Naive thymus-derived CD4-positive, alpha-beta T cell (primary cell): Measurements from ENCODE around the gene GRIK4. TPM values are rescaled to one million over a fixed set of nuclear protein-coding genes. Genes with fewer than 3 reads are reported as not detected.

Source experiments
- ATAC-seq: fragments of 150-1000 bp; cut with Tn5 transposase; 2 replicates; pipeline ENCODE4 v1.10.0; 2021; ENCODE audit warnings: mild to moderate bottlenecking, moderate library complexity
- CTCF ChIA-PET: fragments of 350-600 bp; sonication (Branson Sonifier 250); formaldehyde crosslinking; loops from one replicate; lab custom pipeline; 2021; ENCODE audit warnings: antibody characterized with exemption; lab: Charles Lee
- POLR2A ChIA-PET: fragments of 350-600 bp; sonication (Branson Sonifier 250); formaldehyde crosslinking; loops from one replicate; lab custom pipeline; 2021; ENCODE audit warnings: antibody characterized with exemption, inconsistent platforms; lab: Charles Lee
- DNase-seq, 9 donors: peaks; one replicate each; pipeline versions ENCODE4 v3.0.0 to v3.0.0-alpha.2; 2020 to 2022; ENCODE audit warnings: mixed read lengths in 1 of 9
- H3K27ac ChIP-seq: one replicate; pipeline ENCODE4 v1.7.0; 2013; ENCODE audit warnings: mild to moderate bottlenecking, low read depth, low read length, moderate library complexity
- H3K27me3 ChIP-seq, 2 donors: one replicate each; pipeline ENCODE4 v1.7.0; 2013; ENCODE audit warnings: low read length in 2 of 2, mild to moderate bottlenecking in 2 of 2, moderate library complexity in 2 of 2; ENCODE audit not compliant: control insufficient read depth in 2 of 2, insufficient read depth in 2 of 2
- H3K36me3 ChIP-seq, 3 experiments: 1 replicate in 2 of 3; 2 replicates in 1 of 3; pipeline ENCODE4 v1.7.0; 2013; ENCODE audit warnings: low read length in 3 of 3, mild to moderate bottlenecking in 3 of 3, moderate library complexity in 1 of 3; ENCODE audit not compliant: insufficient read depth in 3 of 3, control insufficient read depth in 2 of 3
- H3K4me1 ChIP-seq, 2 donors: one replicate each; pipeline ENCODE4 v1.7.0; 2013; ENCODE audit warnings: low read length in 2 of 2, mild to moderate bottlenecking in 2 of 2, moderate library complexity in 1 of 2; ENCODE audit not compliant: control insufficient read depth in 2 of 2, insufficient read depth in 2 of 2
- H3K4me3 ChIP-seq: 2 replicates; pipeline ENCODE4 v1.7.0; 2013; ENCODE audit warnings: mild to moderate bottlenecking, low read length
- H3K9me3 ChIP-seq, 3 experiments: 1 replicate in 2 of 3; 2 replicates in 1 of 3; pipeline ENCODE4 v1.7.0; 2013; ENCODE audit warnings: low read length in 3 of 3; ENCODE audit not compliant: control insufficient read depth in 2 of 3
- H3K27ac Mint-ChIP-seq, 9 donors: one replicate each; pipeline ENCODE4 v1.8.0; 2020 to 2022; ENCODE audit warnings: mixed read lengths in 9 of 9, mild to moderate bottlenecking in 8 of 9, moderate library complexity in 5 of 9, inconsistent platforms in 2 of 9
- H3K27me3 Mint-ChIP-seq, 5 donors: one replicate each; pipeline ENCODE4 v1.8.0; 2021 to 2022; ENCODE audit warnings: mixed read lengths in 5 of 5, mild to moderate bottlenecking in 1 of 5
- H3K36me3 Mint-ChIP-seq, 5 donors: one replicate each; pipeline ENCODE4 v1.8.0; 2020 to 2022; ENCODE audit warnings: mixed read lengths in 5 of 5, mild to moderate bottlenecking in 3 of 5, inconsistent platforms in 1 of 5
- H3K4me1 Mint-ChIP-seq, 7 donors: one replicate each; pipeline ENCODE4 v1.8.0; 2020 to 2022; ENCODE audit warnings: mixed read lengths in 7 of 7, mild to moderate bottlenecking in 3 of 7, inconsistent platforms in 1 of 7
- H3K4me3 Mint-ChIP-seq, 10 donors: one replicate each; pipeline ENCODE4 v1.8.0; 2020 to 2022; ENCODE audit warnings: mild to moderate bottlenecking in 10 of 10, mixed read lengths in 10 of 10, moderate library complexity in 6 of 10, inconsistent platforms in 2 of 10
- H3K9me3 Mint-ChIP-seq, 11 donors: one replicate each; pipeline ENCODE4 v1.8.0; 2020 to 2022; ENCODE audit warnings: mixed read lengths in 11 of 11, mild to moderate bottlenecking in 4 of 11, inconsistent platforms in 1 of 11, moderate library complexity in 1 of 11
- intact Hi-C, 2 donors: fragments of 100-400 bp; cut with micrococcal nuclease; formaldehyde crosslinking; loops; one replicate each; pipeline ENCODE4 v1.15.1; 2023
- polyA plus RNA-seq, 2 donors: library from polyadenylated mRNA; unstranded; fragments of 300-500 nt; fragmentation: Illumina TruSeq; gene quantifications; one replicate each; pipeline ENCODE4 v1.2.3, GENCODE V29; 2021
- total RNA-seq, 6 experiments: library from RNA in 5 of 6; stranded (reverse) in 5 of 6; gene quantifications; 1 replicate in 5 of 6; 2 replicates in 1 of 6; pipeline ENCODE4 v1.2.3 and lab custom pipeline; 2021 to 2026

Gene GRIK4
- total and polyA plus RNA-seq, 7 experiments from 2014 or later, result 0.93 to 3.8 TPM; not detected in 5

- ChIA-PET POLR2A (no interaction called here), CTCF (interaction anchor here (1.6 kb wide), 1 partner anchor 10 kb away, joined by 7 read pairs; no protein-coding TSS in a partner anchor)
- Mint-ChIP-seq H3K27ac (no peak overlapping the region), H3K27me3 (peaks cover 6 to 33% (median 31%) of the 10 kb centered on the region in 5 donors), H3K9me3 (peaks cover 0 to 8% (median 0%) of the 10 kb centered on the region in 11 donors), H3K4me1 (no peaks in the 10 kb centered on the region), H3K4me3 (no peak overlapping the region), H3K36me3 (no peaks in the 10 kb centered on the region)
- H3K4me1 ChIP-seq, result no peaks in the 10 kb centered on the region
- no peaks in the 10 kb centered on the region for H3K9me3 ChIP-seq
- ATAC-seq (no peak), DNase-seq (no peak)
- H3K27me3 ChIP-seq, result no peaks in the 10 kb centered on the region
- no peak overlapping the region for H3K4me3 ChIP-seq
- no peaks in the 10 kb centered on the region for H3K36me3 ChIP-seq
- intact Hi-C loops, result no loop called here
- no peak overlapping the region for H3K27ac ChIP-seq
Observed at GRCh38 chr11:120675171-120675570, 163.6 kb downstream of the GRIK4 start.

- H3K9me3 Mint-ChIP-seq, result peaks cover 0 to 8% (median 0%) of the 10 kb centered on the region in 11 donors
Observed at GRCh38 chr11:120676991-120677390, 165.4 kb downstream of the GRIK4 start.

DNA sequence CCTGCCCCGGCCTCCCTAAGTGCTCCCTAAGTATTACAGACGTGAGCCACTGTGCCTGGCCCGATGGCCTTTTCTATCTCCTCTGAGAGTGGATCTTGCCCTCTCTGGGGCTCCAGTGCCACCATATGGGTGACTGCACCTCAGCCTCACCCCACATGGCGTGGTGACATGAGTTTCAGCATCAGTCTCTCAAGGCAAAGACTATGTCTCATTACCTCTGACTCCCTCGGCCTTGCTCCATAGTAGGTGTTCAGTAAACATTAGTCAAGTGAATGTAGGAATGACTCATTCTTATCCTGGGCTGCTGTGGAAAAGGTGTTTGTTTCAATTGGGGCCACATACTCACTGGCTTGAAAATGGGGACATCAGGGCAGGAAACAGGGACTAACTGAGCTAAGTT lies 168.8 kb downstream of the GRIK4 start:
- no peaks in the 10 kb centered on the region for H3K4me1 ChIP-seq
- no peak overlapping the region for H3K4me3 ChIP-seq
- H3K4me3 Mint-ChIP-seq, result no peak overlapping the region
- ChIA-PET CTCF (no interaction called here), POLR2A (no interaction called here)
- no peak overlapping the region for H3K27ac Mint-ChIP-seq
- no peak for ATAC-seq
- H3K9me3 ChIP-seq, result no peaks in the 10 kb centered on the region
- H3K4me1 Mint-ChIP-seq, result peaks cover 0 to 1% (median 0%) of the 10 kb centered on the region in 7 donors
- intact Hi-C loops, result loop anchor here in 1 of 2 donors (10.0 kb wide), 1 partner anchor 434 kb away; no protein-coding TSS in a partner anchor
- no peak overlapping the region for H3K27ac ChIP-seq
- H3K36me3 ChIP-seq, result no peaks in the 10 kb centered on the region
- H3K27me3 Mint-ChIP-seq, result peaks cover 3 to 47% (median 26%) of the 10 kb centered on the region in 5 donors
- DNase-seq, result no peak
- H3K36me3 Mint-ChIP-seq, result no peaks in the 10 kb centered on the region
- H3K9me3 Mint-ChIP-seq, result no peaks in the 10 kb centered on the region
- no peaks in the 10 kb centered on the region for H3K27me3 ChIP-seq

More at GRCh38 chr11:120676991-120677390, 165.4 kb downstream of the GRIK4 start:
- H3K36me3 ChIP-seq, result no peaks in the 10 kb centered on the region
- Mint-ChIP-seq H3K27ac (no peak overlapping the region), H3K4me3 (no peak overlapping the region), H3K4me1 (no peaks in the 10 kb centered on the region), H3K27me3 (peaks cover 6 to 38% (median 26%) of the 10 kb centered on the region in 5 donors), H3K36me3 (no peaks in the 10 kb centered on the region)
- no peaks in the 10 kb centered on the region for H3K27me3 ChIP-seq
- no peaks in the 10 kb centered on the region for H3K4me1 ChIP-seq
- intact Hi-C loops, result no loop called here
- H3K27ac ChIP-seq, result no peak overlapping the region
- ChIA-PET POLR2A (no interaction called here), CTCF (interaction anchor here (1.6 kb wide), 1 partner anchor 8 kb away, joined by 7 read pairs; no protein-coding TSS in a partner anchor)
- DNase-seq (no peak), ATAC-seq (no peak)
- H3K9me3 ChIP-seq, result no peaks in the 10 kb centered on the region
- no peak overlapping the region for H3K4me3 ChIP-seq

GRCh38 chr11:120681434-120682331 lies 170.1 kb downstream of the GRIK4 start:
- ATAC-seq (no peak), DNase-seq (no peak)
- Histone ChIP-seq H3K36me3 (no peaks in the 10 kb centered on the region), H3K4me3 (no peak overlapping the region), H3K9me3 (no peaks in the 10 kb centered on the region), H3K27me3 (no peaks in the 10 kb centered on the region), H3K4me1 (no peaks in the 10 kb centered on the region), H3K27ac (no peak overlapping the region)
- intact Hi-C loops, result loop anchor here in 1 of 2 donors (10.0 kb wide), 1 partner anchor 433 kb away; no protein-coding TSS in a partner anchor
- no peak overlapping the region for H3K4me3 Mint-ChIP-seq
- no peaks in the 10 kb centered on the region for H3K36me3 Mint-ChIP-seq
- H3K27me3 Mint-ChIP-seq, result peaks cover 5 to 49% (median 31%) of the 10 kb centered on the region in 5 donors
- ChIA-PET POLR2A (no interaction called here), CTCF (no interaction called here)
- no peaks in the 10 kb centered on the region for H3K9me3 Mint-ChIP-seq
- H3K4me1 Mint-ChIP-seq, result peaks cover 0 to 1% (median 0%) of the 10 kb centered on the region in 7 donors
- H3K27ac Mint-ChIP-seq, result peak overlapping the region in 1 of 9 donors; percentile 28

DNA sequence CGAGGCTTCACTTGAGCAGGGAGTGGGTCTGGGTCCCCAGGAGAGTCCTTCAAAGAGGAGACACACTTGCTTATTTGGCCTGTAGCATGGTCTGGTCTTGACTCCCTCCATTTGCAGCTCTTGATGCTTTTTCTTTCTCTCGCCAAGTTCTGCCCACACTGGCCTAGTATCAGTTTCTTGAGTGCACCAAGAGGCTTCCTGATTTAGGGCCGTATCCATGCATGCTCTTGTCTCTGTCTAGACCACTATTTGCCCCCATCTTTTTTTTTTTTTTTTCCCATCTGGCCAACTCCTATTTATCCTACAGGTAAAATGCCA lies 170.7 kb downstream of the GRIK4 start:
- H3K4me1 Mint-ChIP-seq, result peaks cover 0 to 1% (median 0%) of the 10 kb centered on the region in 7 donors
- H3K27me3 Mint-ChIP-seq, result peaks cover 5 to 48% (median 31%) of the 10 kb centered on the region in 5 donors
- ChIA-PET CTCF (no interaction called here), POLR2A (no interaction called here)
- H3K9me3 ChIP-seq, result no peaks in the 10 kb centered on the region
- no peaks in the 10 kb centered on the region for H3K27me3 ChIP-seq
- no peak overlapping the region for H3K27ac ChIP-seq
- no peaks in the 10 kb centered on the region for H3K9me3 Mint-ChIP-seq
- H3K36me3 Mint-ChIP-seq, result no peaks in the 10 kb centered on the region
- intact Hi-C loops, result loop anchor here in 1 of 2 donors (10.0 kb wide), 1 partner anchor 433 kb away; no protein-coding TSS in a partner anchor
- no peak overlapping the region for H3K4me3 Mint-ChIP-seq
- H3K4me3 ChIP-seq, result no peak overlapping the region
- H3K4me1 ChIP-seq, result no peaks in the 10 kb centered on the region
- H3K27ac Mint-ChIP-seq, result no peak overlapping the region
- ATAC-seq, result no peak
- no peak for DNase-seq
- H3K36me3 ChIP-seq, result no peaks in the 10 kb centered on the region

DNA sequence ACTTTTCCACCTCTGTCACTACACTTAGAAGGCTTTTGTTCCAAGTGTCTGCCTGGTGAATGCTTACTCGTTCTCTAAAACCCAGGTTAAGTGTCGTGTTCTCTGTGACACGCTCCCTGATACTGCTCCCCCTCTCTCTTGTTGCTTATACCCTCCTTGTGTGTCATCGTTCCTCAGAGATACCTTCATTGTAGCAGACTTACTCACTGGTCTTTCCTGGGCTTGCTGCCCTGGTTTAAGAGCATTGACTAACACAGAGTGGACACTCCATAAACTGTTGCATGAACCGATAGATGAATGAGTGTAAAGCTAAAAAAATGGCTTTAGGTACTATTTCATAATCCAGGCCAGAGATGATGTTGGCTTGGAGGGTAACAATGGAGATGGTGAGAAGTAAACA lies 171.3 kb downstream of the GRIK4 start:
- intact Hi-C loops, result loop anchor here in 1 of 2 donors (10.0 kb wide), 1 partner anchor 432 kb away; no protein-coding TSS in a partner anchor
- ChIA-PET CTCF (interaction anchor here (0.7 to 3.4 kb wide), 2 partner anchors 285 to 348 kb away, joined by 3 to 23 read pairs; partner anchors contain the start of gene ARHGEF12), POLR2A (no interaction called here)
- Histone ChIP-seq H3K36me3 (no peaks in the 10 kb centered on the region), H3K27ac (no peak overlapping the region), H3K27me3 (no peaks in the 10 kb centered on the region), H3K4me3 (no peak overlapping the region), H3K4me1 (no peaks in the 10 kb centered on the region), H3K9me3 (no peaks in the 10 kb centered on the region)
- no peak overlapping the region for H3K27ac Mint-ChIP-seq
- ATAC-seq, result no peak
- H3K9me3 Mint-ChIP-seq, result no peaks in the 10 kb centered on the region
- peaks cover 0 to 1% (median 0%) of the 10 kb centered on the region in 7 donors for H3K4me1 Mint-ChIP-seq
- DNase-seq, result no peak
- peaks cover 7 to 49% (median 30%) of the 10 kb centered on the region in 5 donors for H3K27me3 Mint-ChIP-seq
- H3K36me3 Mint-ChIP-seq, result no peaks in the 10 kb centered on the region
- no peak overlapping the region for H3K4me3 Mint-ChIP-seq
